Thyroid gland (tissue), 4 donors: ENCODE data around the gene RPTOR. TPM values are rescaled to one million over a fixed set of nuclear protein-coding genes. Genes with fewer than 3 reads are reported as not detected.

Source experiments
- DNase-seq, 2 donors: peaks; one replicate each; pipeline ENCODE4 v3.0.0-alpha.2; 2019
- H3K27ac ChIP-seq, 3 donors: fragments of 200-600 bp; sonication (generic); 1 replicate in 2 of 3; 2 replicates in 1 of 3; pipeline ENCODE4 v1.5.1; 2016 to 2019; ENCODE audit warnings: mild to moderate bottlenecking in 1 of 3, moderate library complexity in 1 of 3
- H3K27me3 ChIP-seq: fragments of 200-600 bp; sonication (generic); one replicate; pipeline ENCODE4 v1.5.1; 2019
- H3K36me3 ChIP-seq, 2 donors: fragments of 200-600 bp; sonication (generic); one replicate each; pipeline ENCODE4 v1.5.1; 2016 to 2019
- H3K4me1 ChIP-seq, 2 donors: fragments of 200-600 bp; sonication (generic); one replicate each; pipeline ENCODE4 v1.5.1; 2017 to 2019
- H3K4me3 ChIP-seq, 3 donors: fragments of 200-600 bp; sonication (generic); replicated peaks in 1 of 3; 1 replicate in 2 of 3; 2 replicates in 1 of 3; pipeline ENCODE4 v1.5.1; 2016; ENCODE audit warnings: mild to moderate bottlenecking in 1 of 3
- H3K9me3 ChIP-seq: fragments of 200-600 bp; sonication (generic); one replicate; pipeline ENCODE4 v1.5.1; 2017
- CTCF ChIP-seq, 6 experiments: fragments of 200-600 bp in 3 of 6; fragments of 450-650 bp in 3 of 6; sonication (generic) in 3 of 6; IDR thresholded peaks; one replicate each; pipeline ENCODE4 v1.5.1; 2016 to 2019; ENCODE audit warnings: antibody characterized with exemption in 6 of 6, mild to moderate bottlenecking in 2 of 6, inconsistent platforms in 1 of 6, moderate library complexity in 1 of 6
- POLR2A ChIP-seq, 2 donors: fragments of 450-650 bp; IDR thresholded peaks; one replicate each; pipeline ENCODE4 v1.6.1; 2017; ENCODE audit warnings: antibody characterized with exemption in 2 of 2, mild to moderate bottlenecking in 2 of 2, moderate library complexity in 1 of 2
- WGBS, 2 donors: methylation state at CpG; one replicate each; pipeline ENCODE4 v1.1.5; 2017; 5-methylcytosine and 5-hydroxymethylcytosine counted together
- intact Hi-C: fragments of 100-400 bp; cut with DNase I; formaldehyde crosslinking; loops from one replicate; pipeline ENCODE4 v1.15.1; 2023
- total RNA-seq, 4 donors: library from RNA; depleted of rRNA; stranded (reverse); fragments of >200 nt; gene quantifications; one replicate each; pipeline ENCODE4 v1.2.3, GENCODE V29; 2016

Gene RPTOR
- total RNA-seq, 4 donors from 2014 or later = 24.2 to 58.1 (median 34.5) TPM

- no peak for DNase-seq
- Histone ChIP-seq H3K9me3 (no peaks in the 10 kb centered on the region), H3K27me3 (no peaks in the 10 kb centered on the region), H3K36me3 (no peaks in the 10 kb centered on the region), H3K4me3 (no peak overlapping the region), H3K4me1 (no peaks in the 10 kb centered on the region), H3K27ac (no peak overlapping the region)
- 40 to 50% methylated on average over 25 to 28 of the region's 28 CpGs for WGBS, 2 donors
- TF ChIP-seq POLR2A (IDR thresholded peaks at IDR 0.05) = no peak
- no peak for TF ChIP-seq CTCF (IDR thresholded peaks at IDR 0.05)
- intact Hi-C loops = no loop called here
Measured at GRCh38 chr17:80526116-80526910, 18.3 kb upstream of the RPTOR start.

GRCh38 chr17:80527016-80527645 lies 17.5 kb upstream of the RPTOR start:
- Histone ChIP-seq H3K36me3 (no peaks in the 10 kb centered on the region), H3K4me3 (no peak overlapping the region), H3K9me3 (no peaks in the 10 kb centered on the region), H3K27ac (no peak overlapping the region), H3K27me3 (no peaks in the 10 kb centered on the region), H3K4me1 (no peaks in the 10 kb centered on the region)
- 82 to 83% methylated on average over 20 to 21 of the region's 21 CpGs for WGBS, 2 donors
- DNase-seq = no peak
- intact Hi-C loops = no loop called here
- TF ChIP-seq POLR2A (IDR thresholded peaks at IDR 0.05) = no peak

- no peak for DNase-seq
- WGBS, 2 donors = 38 to 47% methylated on average over 8 of the region's 8 CpGs
- H3K4me1 ChIP-seq = no peaks in the 10 kb centered on the region
- H3K4me3 ChIP-seq = no peak overlapping the region
- intact Hi-C loops = no loop called here
- no peaks in the 10 kb centered on the region for H3K27me3 ChIP-seq
- TF ChIP-seq CTCF (IDR thresholded peaks at IDR 0.05) (no peak), POLR2A (IDR thresholded peaks at IDR 0.05) (no peak)
- no peak overlapping the region for H3K27ac ChIP-seq
- no peaks in the 10 kb centered on the region for H3K36me3 ChIP-seq
- H3K9me3 ChIP-seq = no peaks in the 10 kb centered on the region
Measured at GRCh38 chr17:80528536-80528935, 16.1 kb upstream of the RPTOR start.

DNA sequence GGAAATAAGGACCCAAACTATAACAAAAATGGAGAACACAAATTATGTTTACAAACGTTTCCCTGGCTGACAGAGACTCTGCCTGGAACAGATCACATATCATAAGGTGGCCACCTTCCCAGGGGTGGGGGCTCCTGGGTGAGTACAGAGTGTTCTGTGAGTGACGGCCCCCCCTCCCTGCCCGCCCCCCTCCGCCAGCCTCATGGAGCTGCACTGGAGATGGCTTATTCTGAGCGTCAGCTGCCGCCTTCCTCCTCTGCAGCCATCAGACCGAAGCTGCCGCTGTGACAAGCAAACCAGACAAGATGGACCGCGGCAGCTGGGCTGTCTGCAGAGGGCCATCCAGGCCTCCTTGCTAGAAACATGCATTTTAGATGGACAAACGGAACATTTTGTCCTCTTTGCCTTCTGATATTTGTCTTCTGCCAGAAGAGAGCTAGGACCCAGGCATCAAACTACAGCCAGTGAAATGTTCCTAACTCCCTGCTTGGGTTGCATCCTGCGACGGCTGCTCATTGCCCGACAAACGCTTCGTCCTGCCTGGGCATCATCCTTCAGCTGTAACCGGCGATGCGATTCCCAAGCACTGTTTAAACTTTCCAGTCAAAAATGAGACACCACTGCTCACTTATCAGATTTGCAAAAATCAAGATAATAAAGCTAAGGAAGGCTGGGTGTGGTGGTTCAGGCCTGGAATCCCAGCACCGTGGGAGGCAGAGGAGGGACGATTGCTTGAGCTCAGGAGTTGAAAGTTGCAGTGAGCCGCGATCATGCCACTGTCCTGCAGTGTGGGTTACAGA lies 15.3 kb upstream of the RPTOR start:
- no peak overlapping the region for H3K27ac ChIP-seq
- intact Hi-C loops = no loop called here
- no peak for DNase-seq
- H3K4me1 ChIP-seq = no peaks in the 10 kb centered on the region
- no peaks in the 10 kb centered on the region for H3K36me3 ChIP-seq
- no peak for TF ChIP-seq CTCF (IDR thresholded peaks at IDR 0.05)
- H3K4me3 ChIP-seq = no peak overlapping the region
- 55 to 59% methylated on average over 20 to 23 of the region's 23 CpGs for WGBS, 2 donors
- no peaks in the 10 kb centered on the region for H3K9me3 ChIP-seq
- no peaks in the 10 kb centered on the region for H3K27me3 ChIP-seq

DNA sequence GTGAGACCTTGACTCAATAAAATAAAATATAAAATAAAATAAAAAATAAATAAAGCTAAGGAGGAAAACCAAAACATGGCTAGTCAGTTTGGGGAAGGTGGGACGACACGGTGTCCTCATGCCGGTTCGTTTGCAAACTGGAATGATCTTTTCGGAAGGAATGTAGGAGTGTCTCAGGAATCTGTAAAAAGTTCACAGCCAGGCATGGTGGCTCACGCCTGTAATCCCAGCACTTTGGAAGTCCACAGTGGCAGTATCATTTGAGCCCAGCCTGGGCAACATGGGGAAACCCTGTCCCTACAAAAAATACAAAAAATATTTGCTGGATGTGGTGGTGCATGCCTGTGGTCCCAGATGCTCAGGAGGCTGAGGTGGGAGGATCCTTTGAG lies 14.7 kb upstream of the RPTOR start:
- Histone ChIP-seq H3K27me3 (no peaks in the 10 kb centered on the region), H3K36me3 (no peaks in the 10 kb centered on the region), H3K9me3 (no peaks in the 10 kb centered on the region), H3K4me3 (no peak overlapping the region), H3K4me1 (no peaks in the 10 kb centered on the region), H3K27ac (no peak overlapping the region)
- intact Hi-C loops = no loop called here
- 64 to 71% methylated on average over 6 of the region's 6 CpGs for WGBS, 2 donors
- DNase-seq = no peak
- TF ChIP-seq POLR2A (IDR thresholded peaks at IDR 0.05) (no peak), CTCF (IDR thresholded peaks at IDR 0.05) (no peak)
